Urinary bladder (tissue), 4 donors: ENCODE results near the gene LRRN2. TPM values are rescaled to one million over a fixed set of nuclear protein-coding genes. Genes with fewer than 3 reads are reported as not detected.

Experiments used
- DNase-seq: peaks from one replicate; pipeline ENCODE4 v3.0.0-alpha.2; 2015; ENCODE audit errors: extremely low spot score
- H3K27ac ChIP-seq: one replicate; pipeline ENCODE4 v1.5.1; 2013; ENCODE audit warnings: low read depth, mild to moderate bottlenecking, moderate library complexity
- H3K36me3 ChIP-seq: one replicate; pipeline ENCODE4 v1.6.1; 2013; ENCODE audit warnings: mild to moderate bottlenecking, moderate library complexity; ENCODE audit not compliant: insufficient read depth
- H3K4me1 ChIP-seq: one replicate; pipeline ENCODE4 v1.6.1; 2013; ENCODE audit warnings: mild to moderate bottlenecking, moderate library complexity; ENCODE audit not compliant: insufficient read depth
- H3K4me3 ChIP-seq: one replicate; pipeline ENCODE4 v1.5.1; 2013; ENCODE audit warnings: low read depth, low read length
- WGBS: extraction: QIAGEN DNeasy Blood & Tissue Kit; methylation state at CpG from one replicate; pipeline ENCODE4 v1.1.7; 2013; 5-methylcytosine and 5-hydroxymethylcytosine counted together
- polyA plus RNA-seq: library from polyadenylated mRNA; stranded (reverse); fragments of 200-250 nt; gene quantifications from one replicate; pipeline ENCODE4 v1.2.3, GENCODE V29; 2013
- total RNA-seq: library from RNA; depleted of rRNA; stranded (reverse); fragments of >200 nt; gene quantifications from one replicate; pipeline ENCODE4 v1.2.3, GENCODE V29; 2014
- donor health status: healthy with polysubstance abuse.
- donor health status: healthy.

LRRN2 gene
- total and polyA plus RNA-seq, 2 donors, result 0.90 to 1.8 TPM

GRCh38 chr1:204618148-204618760, 67.3 kb downstream of the LRRN2 start:
- Histone ChIP-seq H3K27ac (no peak overlapping the region), H3K36me3 (no peaks in the 10 kb centered on the region), H3K4me3 (no peak overlapping the region), H3K4me1 (no peaks in the 10 kb centered on the region)
- no peak for DNase-seq
- 95% methylated on average over 20 of the region's 20 CpGs for WGBS

- no peak overlapping the region for H3K27ac ChIP-seq
- DNase-seq, result no peak
- no peak overlapping the region for H3K4me3 ChIP-seq
- no peaks in the 10 kb centered on the region for H3K4me1 ChIP-seq
- H3K36me3 ChIP-seq, result no peaks in the 10 kb centered on the region
- WGBS, result 82% methylated on average over 13 of the region's 13 CpGs
Measured at GRCh38 chr1:204617256-204618147, 68.0 kb downstream of the LRRN2 start.

- no peak overlapping the region for H3K4me3 ChIP-seq
- H3K4me1 ChIP-seq, result no peaks in the 10 kb centered on the region
- no peaks in the 10 kb centered on the region for H3K36me3 ChIP-seq
- no peak for DNase-seq
- no peak overlapping the region for H3K27ac ChIP-seq
- WGBS, result 77% methylated on average over 6 of the region's 6 CpGs
Measured at GRCh38 chr1:204616641-204617040, 68.9 kb downstream of the LRRN2 start.

GRCh38 chr1:204615881-204616280, 69.7 kb downstream of the LRRN2 start:
- Histone ChIP-seq H3K4me1 (no peaks in the 10 kb centered on the region), H3K4me3 (no peak overlapping the region), H3K27ac (no peak overlapping the region), H3K36me3 (no peaks in the 10 kb centered on the region)
- WGBS, result 88% methylated on average over 8 of the region's 8 CpGs
- DNase-seq, result no peak

DNA sequence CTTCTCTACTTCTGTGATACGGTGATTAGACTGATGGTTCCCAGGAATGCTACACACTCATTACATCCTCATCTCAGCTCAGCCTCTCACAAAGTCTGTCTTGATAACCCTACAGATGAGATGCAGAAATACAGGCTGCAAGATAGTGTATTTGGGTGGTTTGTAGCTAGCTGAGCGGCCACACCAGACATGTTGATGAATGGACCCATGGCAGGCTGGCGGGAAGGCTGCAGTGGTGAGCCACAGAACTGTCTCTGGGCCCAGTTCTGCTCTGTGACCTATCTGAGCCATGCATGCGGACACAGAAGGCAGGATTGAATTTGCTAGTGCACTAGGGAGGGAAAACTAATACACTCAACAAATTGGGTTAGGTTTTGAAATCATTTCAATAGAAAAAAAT, 71.9 kb downstream of the LRRN2 start:
- Histone ChIP-seq H3K4me3 (no peak overlapping the region), H3K36me3 (no peaks in the 10 kb centered on the region)
- 91% methylated on average over 4 of the region's 4 CpGs for WGBS

GRCh38 chr1:204612326-204612725, 73.2 kb downstream of the LRRN2 start:
- Histone ChIP-seq H3K27ac (no peak overlapping the region), H3K4me1 (no peaks in the 10 kb centered on the region), H3K36me3 (no peaks in the 10 kb centered on the region), H3K4me3 (no peak overlapping the region)
- WGBS, result 87% methylated on average over 3 of the region's 3 CpGs
- DNase-seq, result no peak

More for the DNA sequence above, 71.9 kb downstream of the LRRN2 start:
- Histone ChIP-seq H3K27ac (no peak overlapping the region), H3K4me1 (no peaks in the 10 kb centered on the region)
- DNase-seq, result no peak

DNA sequence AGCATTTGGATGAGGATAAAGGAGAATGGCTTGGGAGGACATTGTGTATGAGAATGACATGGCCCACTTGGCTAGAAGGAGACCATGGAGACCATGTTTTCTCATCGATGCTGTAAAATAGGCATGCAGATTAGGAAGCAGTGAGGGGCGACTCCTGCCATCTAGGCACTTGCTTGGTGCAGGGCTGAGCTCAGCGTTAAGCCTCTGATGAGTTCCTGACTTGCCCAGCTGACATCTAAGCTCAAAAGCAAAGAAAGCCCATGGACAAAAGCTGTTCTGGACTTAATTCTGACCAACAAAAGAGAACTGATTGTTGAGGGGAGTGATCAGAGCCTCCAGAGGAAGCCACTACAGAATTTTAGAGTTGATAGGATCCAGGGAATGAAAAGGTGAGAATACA, 74.5 kb downstream of the LRRN2 start:
- Histone ChIP-seq H3K27ac (no peak overlapping the region), H3K4me1 (no peaks in the 10 kb centered on the region), H3K36me3 (no peaks in the 10 kb centered on the region), H3K4me3 (no peak overlapping the region)
- no peak for DNase-seq
- WGBS, result 74% methylated on average over 3 of the region's 3 CpGs

DNA sequence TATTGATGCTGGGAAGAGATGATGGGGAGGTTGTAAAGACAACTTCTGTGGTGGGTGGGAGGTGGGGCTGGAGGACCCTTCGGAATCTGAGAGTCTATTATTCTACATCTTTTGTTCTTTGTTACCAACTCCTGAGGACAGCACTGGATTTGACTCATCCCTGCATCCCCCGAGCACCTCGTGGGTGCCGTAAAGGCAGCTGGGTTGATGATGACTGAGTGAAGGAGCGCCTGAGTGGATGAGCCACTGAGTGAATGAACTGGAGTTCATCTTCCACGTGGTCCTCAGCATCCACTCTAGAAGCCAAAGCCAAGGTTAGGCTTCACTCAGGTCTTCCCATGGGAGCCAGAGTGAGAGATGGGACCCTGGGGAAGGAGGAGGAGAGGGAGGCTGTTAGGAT, 77.6 kb downstream of the LRRN2 start:
- Histone ChIP-seq H3K27ac (no peak overlapping the region), H3K36me3 (no peaks in the 10 kb centered on the region), H3K4me1 (no peaks in the 10 kb centered on the region), H3K4me3 (no peak overlapping the region)
- WGBS, result 83% methylated on average over 6 of the region's 6 CpGs
- DNase-seq, result no peak

- DNase-seq, result no peak
- Histone ChIP-seq H3K4me1 (no peaks in the 10 kb centered on the region), H3K4me3 (no peak overlapping the region), H3K27ac (no peak overlapping the region), H3K36me3 (no peaks in the 10 kb centered on the region)
- 79% methylated on average over 7 of the region's 7 CpGs for WGBS
Measured at GRCh38 chr1:204605791-204606190, 79.7 kb downstream of the LRRN2 start.

DNA sequence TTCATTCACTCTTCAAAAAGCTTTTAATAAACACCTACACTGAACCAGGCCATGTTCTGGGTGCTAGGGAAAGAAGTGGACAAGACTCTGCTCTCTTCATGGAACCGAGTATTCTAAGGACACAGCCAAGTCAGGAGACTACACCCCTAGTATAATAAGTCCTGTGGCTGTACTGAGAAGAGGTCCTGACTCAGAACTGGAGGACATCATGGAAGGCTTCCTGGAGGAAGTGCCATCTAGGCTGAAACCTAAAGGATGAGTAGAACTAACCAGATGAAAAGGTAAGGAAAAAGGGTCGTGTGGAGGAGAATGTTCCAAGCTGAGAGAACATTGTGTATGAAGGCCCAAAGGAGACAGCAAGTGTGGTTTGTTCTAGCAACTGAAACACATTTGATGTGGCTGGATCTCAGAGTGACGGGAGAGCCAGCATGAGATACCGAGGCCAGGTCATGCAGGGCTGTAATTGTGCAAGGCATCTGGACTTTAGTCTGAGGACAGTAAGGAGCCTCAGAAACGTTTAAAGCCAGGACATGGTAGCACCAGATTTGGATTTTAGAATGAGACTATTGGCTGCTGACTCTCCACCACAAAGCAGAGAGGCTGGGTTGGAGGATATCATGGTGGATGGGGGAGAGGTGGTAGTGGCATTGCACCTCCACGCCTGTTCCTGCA, 82.5 kb downstream of the LRRN2 start:
- DNase-seq, result no peak
- H3K4me3 ChIP-seq, result no peak overlapping the region
- H3K36me3 ChIP-seq, result no peaks in the 10 kb centered on the region
- H3K4me1 ChIP-seq, result no peaks in the 10 kb centered on the region
- WGBS, result 88% methylated on average over 6 of the region's 6 CpGs
- no peak overlapping the region for H3K27ac ChIP-seq

DNA sequence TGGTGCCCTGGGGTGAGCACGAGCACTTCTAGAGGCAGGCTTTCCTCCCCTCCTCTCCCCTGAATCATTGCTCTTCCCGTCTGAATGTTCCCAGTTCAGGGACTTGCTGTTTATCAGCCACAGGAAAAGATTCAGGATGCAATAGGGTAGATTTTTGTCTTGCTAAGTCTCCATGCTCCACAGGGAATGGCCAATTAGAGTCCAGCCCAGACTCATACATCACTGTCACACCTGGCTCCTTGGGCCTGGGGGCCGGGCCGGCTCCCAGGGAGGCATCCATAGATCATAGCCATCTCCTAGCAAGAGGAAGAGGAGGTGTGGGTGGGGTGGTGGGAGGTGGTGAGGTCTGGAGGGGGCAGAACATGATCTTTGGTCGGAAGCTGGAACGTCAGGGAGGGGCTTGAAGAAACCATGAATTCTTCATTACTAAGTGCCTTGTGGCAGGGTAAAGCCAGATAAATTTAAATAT, 83.4 kb downstream of the LRRN2 start:
- 55% methylated on average over 6 of the region's 6 CpGs for WGBS
- Histone ChIP-seq H3K4me3 (no peak overlapping the region), H3K27ac (no peak overlapping the region), H3K4me1 (no peaks in the 10 kb centered on the region), H3K36me3 (no peaks in the 10 kb centered on the region)
- DNase-seq, result no peak

GRCh38 chr1:204600968-204601367, 84.6 kb downstream of the LRRN2 start:
- 93% methylated on average over 4 of the region's 4 CpGs for WGBS
- Histone ChIP-seq H3K27ac (no peak overlapping the region), H3K36me3 (no peaks in the 10 kb centered on the region), H3K4me1 (no peaks in the 10 kb centered on the region), H3K4me3 (no peak overlapping the region)
- DNase-seq, result no peak

- H3K4me3 ChIP-seq, result no peak overlapping the region
- H3K27ac ChIP-seq, result no peak overlapping the region
- no peak for DNase-seq
- no peaks in the 10 kb centered on the region for H3K36me3 ChIP-seq
- H3K4me1 ChIP-seq, result no peaks in the 10 kb centered on the region
- 83% methylated on average over 5 of the region's 5 CpGs for WGBS
Measured at GRCh38 chr1:204600203-204600602, 85.3 kb downstream of the LRRN2 start.

DNA sequence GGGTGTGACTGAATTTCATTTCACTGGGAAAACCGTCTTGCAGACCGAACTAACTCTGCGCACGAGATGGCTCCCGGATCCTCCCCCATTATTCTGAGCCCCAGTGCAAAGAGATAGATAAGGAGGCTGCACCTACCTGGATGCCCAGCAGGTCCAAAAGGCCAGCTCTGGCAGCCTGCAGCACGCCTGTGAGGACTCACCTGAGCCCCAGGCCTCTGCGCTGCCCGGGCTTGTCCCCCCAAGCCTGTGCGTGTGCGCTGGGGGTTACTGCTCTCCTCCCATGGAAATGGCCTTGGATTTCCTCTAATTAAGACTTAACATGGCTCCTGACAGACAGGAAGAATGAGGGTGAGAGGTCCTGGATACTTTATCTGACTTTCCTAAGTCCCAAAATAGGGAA, 85.9 kb downstream of the LRRN2 start:
- Histone ChIP-seq H3K27ac (no peak overlapping the region), H3K4me3 (no peak overlapping the region), H3K36me3 (no peaks in the 10 kb centered on the region), H3K4me1 (no peaks in the 10 kb centered on the region)
- DNase-seq, result no peak
- 78% methylated on average over 10 of the region's 10 CpGs for WGBS
